NOMO-1 treated with DMSO at 0.1 percent for 48 hours (cell line): ENCODE results near the gene DDX49.
"Not testable (repeated sequence)": the region's sequence is repeated elsewhere in the genome, so short reads cannot be mapped to it uniquely, and the experiment has no call there.

ENCODE experiments used
- DNase-seq: peaks from one replicate; lab custom pipeline; 2025; ENCODE audit not compliant: unreplicated experiment; lab: John Stamatoyannopoulos, UW

Gene DDX49

DNA sequence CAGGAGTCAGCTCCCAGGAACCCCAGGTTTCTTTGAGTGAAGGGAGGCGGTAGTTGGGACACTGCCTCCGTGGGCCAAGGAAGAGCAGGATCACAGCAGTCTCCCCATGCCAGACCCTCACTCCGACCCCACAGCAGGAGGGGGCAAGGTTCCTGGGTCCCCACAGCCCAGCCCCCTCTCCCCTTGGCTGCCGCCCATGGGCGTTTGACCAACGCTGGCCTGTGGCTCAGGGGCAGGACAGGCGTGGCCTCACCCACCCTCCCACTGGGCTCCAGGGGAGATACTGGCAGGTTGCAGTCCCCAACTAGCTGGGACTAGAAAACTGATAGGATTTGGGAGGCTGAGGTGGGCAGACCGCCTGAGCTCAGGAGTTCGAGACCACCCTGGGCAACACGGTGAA, 9.5 kb upstream of the DDX49 start:
- DNase-seq = no peak

DNA sequence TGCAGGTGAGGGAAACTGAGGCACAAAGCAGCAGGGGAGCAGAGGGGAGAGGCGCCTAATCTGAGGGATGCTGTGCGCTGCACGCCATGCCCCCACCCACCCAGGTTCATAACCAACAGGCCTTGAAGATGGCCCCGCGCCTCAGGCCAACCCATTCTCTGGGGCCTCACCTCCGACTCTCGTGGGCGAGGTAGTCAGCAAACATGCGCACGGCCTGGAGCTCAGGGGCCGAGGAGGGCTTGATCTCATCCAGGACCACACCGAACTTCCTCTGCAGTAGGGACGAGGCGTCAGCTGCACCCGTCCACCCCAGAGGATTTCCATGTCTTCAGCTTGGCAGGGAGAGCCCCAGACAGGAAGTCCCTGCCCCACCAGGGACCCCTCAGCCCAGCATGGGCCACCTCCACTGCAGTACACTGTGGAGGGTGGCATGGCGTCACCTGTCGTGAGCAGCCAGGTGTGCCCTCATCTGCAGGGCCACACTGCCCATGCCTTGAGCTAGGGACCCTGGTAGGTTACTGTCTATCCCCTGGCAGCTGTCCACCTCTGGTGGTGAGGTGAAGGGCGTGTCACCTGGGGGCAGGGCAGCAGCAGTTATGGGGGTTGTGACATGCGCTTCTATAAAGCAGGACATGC, 8.6 kb upstream of the DDX49 start:
- DNase-seq = no peak

DNA sequence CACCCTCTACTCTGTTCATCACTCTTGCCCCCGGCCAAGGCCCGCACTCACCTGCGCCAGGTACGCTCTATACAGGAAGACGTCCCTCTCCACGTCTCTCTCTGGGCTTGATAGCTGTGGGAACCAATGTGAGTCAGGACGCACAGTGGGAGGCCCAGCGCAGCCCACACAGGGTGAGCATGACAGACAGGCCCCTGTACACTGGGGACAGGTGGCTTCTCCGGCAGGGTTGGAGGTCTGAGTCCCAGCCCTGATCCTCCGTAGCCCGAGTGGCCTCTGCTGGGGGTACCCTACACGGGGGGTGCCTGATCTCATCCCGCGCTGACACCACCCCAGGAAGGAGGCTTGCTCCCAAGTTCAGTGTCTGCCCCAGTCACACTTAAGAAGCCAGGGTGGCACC, 6.6 kb upstream of the DDX49 start:
- no peak for DNase-seq

DNA sequence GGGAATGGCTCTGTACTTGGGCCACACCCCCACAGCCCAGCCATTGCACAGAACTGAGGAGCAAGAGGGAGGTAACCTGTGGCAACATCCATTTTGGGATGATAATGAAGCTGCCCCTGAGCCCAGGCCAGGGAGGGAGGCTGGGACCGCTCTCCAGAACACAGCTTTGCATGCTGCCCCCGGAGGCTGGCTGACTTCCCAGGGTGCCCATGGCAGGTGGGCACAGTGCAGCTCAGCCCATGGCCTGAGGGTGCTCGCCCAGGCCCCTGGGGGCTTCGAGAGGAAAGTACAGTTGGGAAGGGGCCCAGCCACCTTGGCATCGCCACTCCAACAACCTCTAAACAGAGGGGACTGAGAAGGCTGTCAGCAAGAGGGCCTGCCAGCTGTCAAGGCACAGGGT, 6.0 kb upstream of the DDX49 start:
- no peak for DNase-seq

DNA sequence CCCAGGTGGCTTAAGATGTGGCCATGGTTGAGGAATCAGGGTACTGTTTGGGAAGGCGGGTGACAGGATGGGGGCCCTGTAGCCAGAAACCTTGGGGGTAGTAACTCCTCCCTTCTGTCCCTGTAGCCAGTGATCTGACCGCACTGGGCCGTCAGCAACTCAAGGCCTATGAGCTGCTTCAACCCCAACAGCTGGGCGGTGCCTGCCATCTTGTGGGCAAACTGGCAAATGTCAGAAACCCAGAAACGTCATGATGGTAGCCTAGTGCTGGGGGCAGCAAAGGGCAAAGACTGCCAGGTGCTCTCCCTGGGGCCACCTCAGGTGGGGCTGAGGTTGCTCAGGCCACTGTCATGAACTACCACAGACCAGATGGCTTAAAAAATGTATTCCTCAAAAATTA, 3.9 kb upstream of the DDX49 start:
- no peak for DNase-seq

DNA sequence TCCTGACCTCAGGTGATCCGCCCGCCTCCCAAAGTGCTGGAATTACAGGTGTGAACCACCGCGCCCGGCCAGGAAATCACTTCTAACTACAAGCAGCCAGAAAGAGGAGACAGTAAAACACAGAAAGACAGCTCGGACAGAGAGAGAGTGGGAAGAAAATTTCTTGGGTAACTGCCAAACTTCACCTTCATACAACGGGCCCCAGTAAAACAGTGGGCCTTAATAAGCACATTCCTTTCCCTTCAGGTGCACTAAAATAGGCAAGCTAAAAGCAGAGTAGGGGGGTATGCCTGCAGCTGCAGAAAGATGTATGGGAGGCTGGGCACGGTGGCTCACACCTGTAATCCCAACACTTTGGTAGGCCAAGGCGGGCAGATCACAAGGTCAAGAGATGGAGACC, 1.9 kb upstream of the DDX49 start:
- DNase-seq = not testable (repeated sequence)

DNA sequence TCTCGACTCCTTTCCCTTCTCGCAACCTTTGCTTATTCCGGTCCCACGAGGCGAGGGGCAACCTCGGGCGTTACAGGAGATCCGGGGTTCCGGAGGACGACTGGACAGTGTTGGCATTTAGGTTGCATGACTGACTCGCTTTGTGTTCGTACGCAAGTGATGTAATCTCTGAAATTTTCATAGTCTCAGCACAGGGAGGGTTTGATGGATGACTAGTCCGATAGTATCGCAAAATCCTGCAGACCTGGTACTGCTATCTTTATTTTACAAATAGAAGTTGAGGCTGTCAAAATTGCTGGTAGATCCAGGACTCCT, 342 bp downstream of the DDX49 start:
- no peak for DNase-seq

DNA sequence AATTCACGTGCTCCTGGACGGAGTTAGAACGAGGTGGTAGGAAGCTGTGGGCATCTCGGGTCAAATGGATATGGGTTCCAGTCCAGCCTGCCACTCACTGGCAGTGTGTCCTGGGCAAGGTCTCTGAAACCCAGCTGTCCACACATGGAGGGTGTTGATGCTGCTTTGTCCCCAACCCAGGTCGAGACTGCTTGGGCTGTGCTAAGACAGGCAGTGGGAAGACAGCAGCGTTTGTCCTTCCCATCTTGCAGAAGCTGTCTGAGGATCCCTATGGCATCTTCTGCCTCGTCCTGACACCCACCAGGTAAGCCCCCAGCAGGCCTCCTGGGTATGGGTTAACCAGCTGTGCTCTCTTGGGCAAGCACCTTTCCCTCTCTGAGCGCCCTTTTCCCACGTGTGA, 885 bp downstream of the DDX49 start:
- DNase-seq = no peak

DNA sequence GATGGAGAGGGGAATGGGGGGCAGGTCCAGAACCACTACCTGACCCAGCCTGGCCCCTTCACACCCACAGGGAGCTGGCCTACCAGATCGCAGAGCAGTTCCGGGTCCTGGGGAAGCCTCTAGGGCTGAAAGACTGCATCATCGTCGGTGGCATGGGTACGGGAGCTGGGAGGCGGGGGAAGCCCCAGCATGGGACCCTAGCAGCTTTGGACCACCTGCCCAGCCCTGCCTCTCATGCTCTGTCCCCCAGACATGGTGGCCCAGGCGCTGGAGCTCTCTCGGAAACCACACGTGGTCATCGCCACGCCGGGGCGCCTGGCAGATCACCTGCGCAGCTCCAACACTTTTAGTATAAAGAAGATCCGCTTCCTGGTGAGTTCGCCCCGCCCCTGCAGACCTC, 2.1 kb downstream of the DDX49 start:
- DNase-seq = no peak

DNA sequence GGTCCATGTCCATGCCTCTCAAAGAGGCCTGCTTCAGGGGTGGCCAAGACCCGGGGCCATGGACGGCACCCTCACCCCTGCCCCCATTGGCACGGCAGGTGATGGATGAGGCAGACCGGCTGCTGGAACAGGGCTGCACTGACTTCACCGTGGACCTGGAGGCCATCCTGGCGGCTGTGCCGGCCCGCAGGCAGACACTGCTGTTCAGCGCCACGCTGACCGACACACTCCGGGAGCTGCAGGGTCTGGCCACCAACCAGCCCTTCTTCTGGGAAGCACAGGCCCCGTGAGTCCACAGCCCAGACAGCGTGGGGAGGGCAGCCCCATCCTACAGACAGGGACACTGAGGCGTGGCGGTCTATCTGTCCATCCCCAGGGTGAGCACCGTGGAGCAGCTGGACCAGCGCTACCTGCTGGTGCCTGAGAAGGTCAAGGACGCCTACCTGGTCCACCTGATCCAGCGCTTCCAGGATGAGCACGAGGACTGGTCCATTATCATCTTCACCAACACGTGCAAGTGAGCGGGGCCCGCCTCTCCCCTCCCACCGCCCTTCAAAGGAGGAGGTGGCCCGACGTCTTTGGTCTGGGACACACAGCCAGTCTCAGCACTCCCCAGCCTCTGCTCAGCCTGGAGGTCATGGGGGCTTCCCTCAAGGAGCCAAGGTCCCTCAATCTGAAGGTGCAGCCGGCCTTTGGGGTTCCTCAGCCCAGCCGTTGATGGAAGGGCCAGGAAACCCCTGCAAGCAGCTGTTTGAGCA, 2.9 kb downstream of the DDX49 start:
- no peak for DNase-seq

DNA sequence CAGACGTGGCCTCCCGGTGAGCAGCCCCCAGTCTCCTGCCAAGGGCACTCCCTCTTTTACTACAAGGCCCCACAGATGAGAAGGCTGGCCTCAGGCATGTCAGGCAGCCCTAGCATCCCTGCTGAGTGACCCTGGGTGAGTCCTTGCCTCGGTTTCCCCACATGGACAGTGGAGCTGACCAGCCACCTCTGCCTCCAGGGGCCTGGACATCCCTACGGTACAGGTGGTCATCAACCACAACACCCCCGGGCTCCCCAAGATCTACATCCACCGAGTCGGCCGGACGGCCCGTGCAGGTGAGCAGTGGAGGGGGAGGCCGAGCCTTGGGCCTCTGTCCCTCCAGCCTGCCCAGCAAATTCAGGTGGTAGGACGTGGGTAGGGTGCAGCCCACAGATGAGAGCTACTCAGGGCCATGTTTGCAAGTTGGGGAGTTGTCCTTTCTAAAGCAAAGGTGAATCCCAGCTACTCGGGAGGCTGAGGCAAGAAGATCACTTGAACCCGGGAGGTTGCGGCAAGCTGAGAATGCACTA, 5.2 kb downstream of the DDX49 start:
- no peak for DNase-seq

DNA sequence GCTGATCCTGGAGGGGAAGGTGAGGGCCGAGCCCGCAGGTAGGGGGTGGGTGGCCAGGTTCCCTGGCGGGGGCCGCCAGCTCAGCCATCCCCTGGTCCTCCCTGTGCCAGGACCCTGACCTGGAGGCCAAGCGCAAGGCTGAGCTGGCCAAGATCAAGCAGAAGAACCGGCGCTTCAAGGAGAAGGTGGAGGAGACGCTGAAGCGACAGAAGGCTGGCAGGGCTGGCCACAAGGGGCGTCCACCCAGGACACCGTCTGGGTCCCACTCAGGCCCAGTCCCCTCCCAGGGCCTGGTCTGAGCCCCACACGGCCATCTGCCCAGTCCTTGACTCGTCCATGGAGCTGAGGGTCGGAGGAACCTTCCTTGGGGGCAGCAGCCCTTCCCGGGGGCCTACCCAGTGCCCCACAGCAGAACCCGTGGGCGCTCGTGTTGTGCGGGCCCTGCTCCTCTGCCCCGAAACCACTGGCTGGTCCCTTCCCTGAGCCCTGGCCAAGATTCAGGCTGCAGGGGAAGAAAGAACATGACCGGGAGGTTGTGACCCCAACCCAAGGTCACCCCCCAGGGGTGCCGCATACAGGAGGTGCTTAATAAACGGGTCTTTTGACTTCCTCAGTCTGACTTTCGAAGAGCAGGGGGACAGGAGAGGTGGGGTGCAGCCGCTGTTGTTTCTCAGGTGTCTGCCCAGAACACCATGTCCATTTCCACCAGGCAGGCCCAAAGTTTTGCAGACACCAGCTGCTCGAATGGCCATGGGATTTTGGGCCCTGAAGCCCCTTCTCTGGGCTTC, 8.7 kb downstream of the DDX49 start:
- no peak for DNase-seq

DNA sequence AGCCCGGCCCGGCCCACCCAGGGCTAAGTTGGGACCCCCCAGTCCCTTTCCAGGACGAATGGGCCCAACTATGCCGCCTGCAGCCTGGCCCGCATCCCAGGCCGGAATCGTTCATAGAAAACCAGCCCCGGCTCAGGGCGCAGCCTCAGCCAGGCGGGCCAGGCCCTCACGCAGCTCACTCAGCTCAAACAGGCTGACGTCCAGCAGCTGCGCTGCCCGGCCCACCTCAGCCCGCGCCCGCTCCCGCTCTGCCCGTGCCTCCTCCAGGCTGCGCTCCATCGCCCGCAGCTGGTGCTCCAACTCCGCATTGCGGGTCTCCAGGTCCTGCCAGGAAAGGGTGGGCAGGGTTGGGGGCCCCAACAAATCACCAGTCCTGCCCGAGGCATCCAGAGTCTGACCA, 9.8 kb downstream of the DDX49 start:
- DNase-seq = no peak

DNA sequence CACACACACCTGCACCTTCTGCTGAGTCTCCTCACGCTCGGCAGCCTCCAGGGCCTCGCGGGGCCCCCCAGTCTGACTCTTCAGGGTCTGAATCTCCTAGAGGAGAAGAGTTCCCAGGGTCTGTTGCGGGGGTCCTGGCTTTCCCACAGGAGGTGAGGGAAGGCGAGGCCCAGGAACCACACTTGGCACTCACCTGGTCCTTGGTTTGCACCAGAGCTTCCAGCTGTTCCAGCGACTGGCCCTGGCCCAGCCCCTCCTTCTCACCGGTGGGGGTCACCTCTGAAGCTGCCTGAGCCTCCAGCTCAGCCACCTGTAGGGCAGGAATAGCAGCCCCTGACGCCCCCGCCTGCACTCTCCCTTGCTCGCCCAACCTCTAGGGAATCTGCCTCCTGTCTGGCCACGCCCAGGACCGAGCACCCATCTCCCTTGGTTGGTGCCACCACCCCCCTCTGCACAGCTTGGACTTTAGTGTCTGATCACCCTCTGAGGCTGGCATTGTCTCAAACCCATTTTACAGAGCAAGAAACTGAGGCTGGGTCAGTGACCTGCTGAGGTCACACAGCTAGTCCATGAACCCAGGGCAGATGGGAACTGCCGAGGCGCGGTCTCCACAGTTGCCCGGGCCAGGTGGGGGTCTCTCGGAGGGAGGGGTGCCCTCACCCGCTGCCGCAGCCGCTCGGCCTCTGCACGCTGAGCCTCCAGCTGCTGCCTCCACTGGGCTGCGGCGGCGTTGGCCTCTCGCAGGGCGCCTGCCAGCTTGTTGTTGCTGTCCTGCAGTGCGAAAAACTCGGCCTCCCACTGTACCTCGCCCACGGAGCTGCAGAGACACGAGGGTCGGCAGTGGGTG, 12.0 kb downstream of the DDX49 start:
- no peak for DNase-seq

DNA sequence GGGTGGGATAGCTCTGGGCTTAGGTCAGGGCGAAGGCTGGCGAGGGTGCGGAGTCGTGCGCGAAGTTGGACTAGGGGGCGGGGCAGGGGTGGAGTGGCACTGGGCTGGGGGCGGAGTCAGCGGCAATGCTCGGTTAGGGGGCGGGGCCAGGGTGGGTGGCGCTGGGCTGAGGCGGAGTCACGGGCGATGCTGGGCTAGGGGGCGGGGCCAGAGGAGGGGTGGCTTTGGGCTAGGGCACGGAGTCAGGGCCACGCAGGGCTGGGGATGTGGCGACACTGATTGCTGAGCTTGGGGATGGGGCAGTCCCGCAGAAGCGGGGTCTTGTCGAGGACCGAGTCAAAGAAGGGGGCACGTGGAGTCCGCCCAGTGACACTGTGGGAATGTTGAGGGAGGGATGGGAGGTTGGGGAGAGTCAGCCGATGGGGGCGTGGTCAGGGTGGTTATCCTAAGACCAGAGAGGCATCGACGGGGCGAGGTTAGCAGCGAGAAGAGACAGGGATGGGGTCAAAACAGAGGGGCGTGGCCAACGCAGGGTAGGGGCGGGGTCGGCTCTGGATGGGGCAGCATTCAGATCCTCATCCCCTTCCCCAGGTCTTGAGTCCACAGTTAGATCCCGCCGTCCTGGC, 12.8 kb downstream of the DDX49 start:
- peak; percentile 50 for DNase-seq

DNA sequence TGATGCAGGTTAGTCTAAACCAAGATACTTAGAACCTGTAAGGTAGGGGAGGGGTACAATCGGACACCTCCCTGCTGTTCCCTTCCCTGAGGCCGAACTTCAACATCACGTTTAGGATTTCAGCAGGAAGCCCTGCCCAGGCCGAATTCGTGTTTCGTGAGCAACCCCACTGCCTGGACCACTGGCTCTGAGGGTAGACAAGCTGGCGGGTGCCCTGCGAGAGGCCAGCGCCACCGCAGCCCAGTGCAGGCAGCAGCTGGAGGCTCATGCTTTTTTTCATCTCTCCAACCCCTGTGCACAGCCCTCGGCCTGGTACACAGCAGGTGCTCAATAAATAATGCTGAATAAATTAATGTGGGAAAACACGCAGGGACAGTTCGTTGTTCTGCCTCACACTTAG, 13.8 kb downstream of the DDX49 start:
- DNase-seq = no peak

DNA sequence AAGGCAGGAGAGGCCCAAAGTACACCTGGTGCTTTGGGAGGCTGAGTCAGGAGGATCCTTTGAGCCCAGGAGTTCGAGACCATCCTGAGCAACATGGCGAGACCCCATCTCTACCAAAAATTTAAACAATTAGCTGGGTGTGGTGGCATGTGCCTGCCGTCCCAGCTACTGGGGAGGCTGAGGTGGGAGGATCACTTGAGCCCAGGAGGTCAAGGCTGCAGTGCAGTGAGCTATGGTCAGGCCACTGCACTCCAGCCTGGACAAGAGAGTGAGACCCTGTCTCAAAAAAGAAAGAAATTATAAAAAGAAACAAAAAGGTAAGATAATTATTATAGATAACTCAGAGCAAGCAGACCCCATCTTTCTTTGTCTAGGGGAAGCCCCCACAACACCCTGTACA, 19.6 kb downstream of the DDX49 start:
- no peak for DNase-seq

DNA sequence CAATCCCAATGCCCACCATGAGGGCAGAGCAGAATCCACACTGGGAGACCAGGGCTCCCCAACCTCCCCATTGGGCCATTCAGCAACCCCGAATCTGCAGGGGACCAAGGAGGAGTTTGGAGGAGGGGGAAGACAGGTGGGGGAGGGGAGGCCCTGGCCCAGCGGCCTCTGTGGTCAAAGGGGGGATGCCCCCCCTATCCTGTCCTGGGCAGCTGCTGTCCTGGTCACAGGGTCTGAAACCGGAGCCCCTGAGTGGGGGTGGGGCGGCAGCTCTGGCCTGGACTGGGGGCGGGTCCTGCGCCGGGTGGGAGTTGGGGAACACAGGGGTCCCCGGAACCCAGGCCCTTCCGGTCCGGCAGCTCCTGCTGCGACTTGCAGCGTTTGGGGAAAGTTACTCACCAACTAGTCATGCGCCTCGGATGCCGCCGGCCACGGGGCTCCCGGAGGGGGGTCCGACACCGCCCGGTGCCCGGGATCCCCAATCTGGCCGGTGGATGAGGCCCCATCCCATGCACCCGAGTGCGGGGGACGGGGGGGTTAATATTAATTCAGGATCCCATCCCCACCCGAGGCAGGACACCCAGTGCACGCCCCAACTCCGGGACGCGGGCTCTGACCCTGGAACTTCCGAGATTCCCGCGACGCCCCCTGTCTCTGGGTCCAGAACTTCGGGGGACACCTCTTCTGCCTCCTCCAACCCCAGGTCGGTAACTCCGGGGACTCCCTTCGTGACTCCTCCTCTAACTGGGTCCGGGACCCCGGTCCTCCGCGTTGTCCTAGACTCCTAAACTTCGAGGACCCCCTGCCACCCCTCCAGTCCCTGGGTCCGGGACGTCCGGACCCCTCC, 20.6 kb downstream of the DDX49 start:
- DNase-seq = peak; percentile 21

DNA sequence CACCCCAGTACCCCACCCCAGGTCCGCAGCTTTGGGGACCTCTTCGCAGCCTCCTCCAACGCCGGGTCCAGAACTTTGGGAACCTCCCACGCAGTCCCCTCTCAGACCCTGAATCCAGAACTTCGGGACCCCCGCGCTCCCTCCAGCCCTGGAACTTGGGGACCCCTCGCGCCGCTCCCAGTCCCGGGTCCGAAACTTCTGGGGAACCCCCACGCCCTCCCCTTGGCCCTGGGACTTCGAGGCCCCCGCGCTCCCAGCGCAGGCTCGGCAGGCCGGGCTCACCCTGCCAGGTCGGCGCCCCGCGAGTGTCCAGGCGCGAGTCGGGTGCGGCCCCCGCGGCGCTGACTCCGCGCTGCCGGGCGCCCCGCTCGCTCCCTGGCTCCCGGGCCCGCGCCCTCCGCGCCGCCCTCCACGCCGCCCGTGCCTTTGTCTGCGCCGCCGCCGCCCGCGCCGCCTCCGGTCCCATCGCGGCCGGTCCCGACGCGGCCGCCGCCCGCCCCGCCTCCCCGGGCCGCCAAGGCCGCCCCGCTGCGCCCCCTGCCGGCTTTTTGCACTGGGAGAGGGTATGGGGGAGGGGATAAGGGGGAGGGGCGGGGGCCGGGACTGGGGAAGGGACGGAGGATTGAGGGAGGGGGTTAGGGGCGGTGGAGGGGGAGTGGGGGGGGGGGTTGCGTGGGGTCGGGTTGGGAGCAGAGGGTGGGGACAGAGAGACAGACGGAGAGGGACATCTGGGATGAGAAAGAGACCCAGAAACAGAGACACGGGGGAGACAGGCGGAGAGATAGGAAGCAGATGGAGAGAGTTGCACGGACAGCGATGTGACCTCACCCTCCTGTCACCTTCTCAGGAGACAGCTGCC, 21.5 kb downstream of the DDX49 start, which contains the start of gene HOMER3:
Gene HOMER3, minus strand, starts transcription at position 449 of the 859 bp plus-strand sequence. CDS start 2,235 bp downstream, outside the sequence.
- peak; percentile 73 for DNase-seq
